ENCODE data around the gene TMEM100. TPM values are rescaled to one million over a fixed set of nuclear protein-coding genes. Genes with fewer than 3 reads are reported as not detected.

The TMEM100 gene
- total and polyA plus RNA-seq, 10 of the 15 experiments (the other 5 are each of a cell fraction or from before 2014, with no cell fraction given): not detected

GRCh38 chr17:55720919-55721836, 1.5 kb downstream of the TMEM100 start:
- Histone ChIP-seq H3K27ac (ENCODE audit: control insufficient read depth, insufficient read depth) (no peak overlapping the region), H3K79me2 (ENCODE audit: control insufficient read depth, insufficient read depth, low read length) (no peaks in the 10 kb centered on the region), H3K36me3 (ENCODE audit: control insufficient read depth in 2 of 2, insufficient read depth in 2 of 2, low read length in 1 of 2) (no peaks in the 10 kb centered on the region), H3K27me3 (replicated peaks in 1 of 2; ENCODE audit: control insufficient read depth in 2 of 2, insufficient read depth in 2 of 2, low read length in 1 of 2) (no peaks in the 10 kb centered on the region; a peak in 2 of 4 replicates), H3K4me2 (ENCODE audit: control insufficient read depth, insufficient read depth) (no peak overlapping the region), H3K9me3 (replicated peaks; ENCODE audit: control insufficient read depth, insufficient read depth, low read length) (no peaks in the 10 kb centered on the region), H4K20me1 (ENCODE audit: control insufficient read depth, insufficient read depth) (no peaks in the 10 kb centered on the region), H3K4me1 (ENCODE audit: control insufficient read depth, insufficient read depth, low read length) (no peaks in the 10 kb centered on the region), H2AFZ (ENCODE audit: control insufficient read depth, low read depth, low read length) (no peak overlapping the region), H3K4me3 (no peak overlapping the region), H3K9ac (ENCODE audit: control insufficient read depth, insufficient read depth, low read length) (no peak overlapping the region)
- DNase-seq (ENCODE audit: low read depth, low spot score) (no peak), FAIRE-seq (no peak), ATAC-seq (no peak)
- ChIA-PET SMC1A (ENCODE audit: uncharacterized antibody, unreplicated experiment) (interaction anchor here (0.6 to 2.5 kb wide), 4 partner anchors 13 to 184 kb away, joined by 3 to 8 read pairs (median 4); no protein-coding TSS in a partner anchor), CTCF (interaction anchor here (0.7 to 6.0 kb wide), 9 partner anchors 9 to 195 kb away, joined by 3 to 43 read pairs (median 3); no protein-coding TSS in a partner anchor), RAD21 (ENCODE audit: unreplicated experiment) (interaction anchor here (0.6 to 1.2 kb wide), 2 partner anchors 66 to 120 kb away, joined by 3 read pairs; no protein-coding TSS in a partner anchor), POLR2A (no interaction called here)
- intact Hi-C loops (cut with micrococcal nuclease; ENCODE audit: unreplicated experiment) (no loop called here), in situ Hi-C loops (cut with MboI) (no loop called here)
- BruUV-seq (replicated peaks): no TSS peak
- no peak for TF ChIP-seq EZH2 (IDR thresholded peaks at IDR 0.05; ENCODE audit: borderline replicate concordance, control insufficient read depth, low read depth, low read length)
- TF ChIP-seq MXI1 (IDR thresholded peaks at IDR 0.05; ENCODE audit: low read depth, low read length): no peak
- TF ChIP-seq IKZF2 (IDR thresholded peaks at IDR 0.05): no peak
- no peak for TF ChIP-seq HDAC2 (IDR thresholded peaks at IDR 0.05)
- TF ChIP-seq, protein P1, sequence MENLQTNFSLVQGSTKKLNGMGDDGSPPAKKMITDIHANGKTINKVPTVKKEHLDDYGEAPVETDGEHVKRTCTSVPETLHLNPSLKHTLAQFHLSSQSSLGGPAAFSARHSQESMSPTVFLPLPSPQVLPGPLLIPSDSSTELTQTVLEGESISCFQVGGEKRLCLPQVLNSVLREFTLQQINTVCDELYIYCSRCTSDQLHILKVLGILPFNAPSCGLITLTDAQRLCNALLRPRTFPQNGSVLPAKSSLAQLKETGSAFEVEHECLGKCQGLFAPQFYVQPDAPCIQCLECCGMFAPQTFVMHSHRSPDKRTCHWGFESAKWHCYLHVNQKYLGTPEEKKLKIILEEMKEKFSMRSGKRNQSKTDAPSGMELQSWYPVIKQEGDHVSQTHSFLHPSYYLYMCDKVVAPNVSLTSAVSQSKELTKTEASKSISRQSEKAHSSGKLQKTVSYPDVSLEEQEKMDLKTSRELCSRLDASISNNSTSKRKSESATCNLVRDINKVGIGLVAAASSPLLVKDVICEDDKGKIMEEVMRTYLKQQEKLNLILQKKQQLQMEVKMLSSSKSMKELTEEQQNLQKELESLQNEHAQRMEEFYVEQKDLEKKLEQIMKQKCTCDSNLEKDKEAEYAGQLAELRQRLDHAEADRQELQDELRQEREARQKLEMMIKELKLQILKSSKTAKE (IDR thresholded peaks at IDR 0.05; ENCODE audit: low read depth, poor library complexity, severe bottlenecking): no peak
- TF ChIP-seq ZNF384 (IDR thresholded peaks at IDR 0.05; ENCODE audit: borderline replicate concordance, low read depth, low read length): no peak
- TF ChIP-seq ETV6 (conservative IDR thresholded peaks at IDR 0.05 in 1 of 2, IDR thresholded peaks at IDR 0.05 in 1 of 2; ENCODE audit: borderline replicate concordance in 1 of 2, low read depth in 1 of 2): no peak
- WGBS (ENCODE audit: insufficient coverage, insufficient replicate concordance, low lambda C conversion rate, missing lambda C conversion rate): 25% methylated on average over 6 of the region's 6 CpGs

Measured in GM12878 (cell line).